Activated T-cell treated with anti-CD3 and anti-CD28 coated beads for 48 hours (primary cell): Measurements from ENCODE around the gene PDE4D.

ENCODE experiments used
- DNase-seq: peaks from one replicate; pipeline ENCODE4 v3.0.0-alpha.2; 2020; ENCODE audit warnings: low read depth

The PDE4D gene

DNA sequence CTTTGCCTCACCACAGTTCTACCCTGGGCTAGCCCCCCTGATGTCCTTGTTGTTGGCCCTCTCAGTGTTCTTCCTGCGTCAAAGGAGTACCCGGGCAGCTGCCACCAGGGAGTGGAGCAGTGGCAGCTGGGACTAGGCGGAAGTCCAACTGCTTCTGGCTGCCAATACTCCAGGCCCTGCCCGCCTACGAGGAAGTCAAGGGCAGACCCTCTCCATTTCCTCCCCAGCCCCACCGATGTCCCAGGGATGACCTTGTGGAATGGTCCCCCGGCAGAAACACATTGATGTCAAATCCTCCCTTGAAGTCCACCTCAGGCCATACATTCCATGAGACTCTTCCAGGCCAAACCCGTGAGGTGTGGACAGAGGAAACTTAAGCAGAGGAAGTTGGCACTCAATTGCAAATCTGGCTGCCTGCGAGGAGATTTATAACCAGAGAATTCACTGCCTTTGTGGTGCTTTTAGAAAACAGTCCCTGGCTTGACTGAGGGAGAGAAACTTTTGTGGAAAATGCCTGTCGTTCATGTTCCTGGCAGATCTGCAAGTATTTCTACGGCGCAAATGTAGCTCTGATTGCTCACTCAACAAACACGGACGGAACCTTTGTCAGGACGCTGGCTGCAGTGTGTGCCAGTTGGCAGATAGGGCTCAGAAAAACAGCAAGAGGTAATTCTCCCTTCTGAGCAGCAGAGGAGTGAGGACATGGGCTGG, 970.9 kb downstream of the PDE4D start:
- DNase-seq = no peak

DNA sequence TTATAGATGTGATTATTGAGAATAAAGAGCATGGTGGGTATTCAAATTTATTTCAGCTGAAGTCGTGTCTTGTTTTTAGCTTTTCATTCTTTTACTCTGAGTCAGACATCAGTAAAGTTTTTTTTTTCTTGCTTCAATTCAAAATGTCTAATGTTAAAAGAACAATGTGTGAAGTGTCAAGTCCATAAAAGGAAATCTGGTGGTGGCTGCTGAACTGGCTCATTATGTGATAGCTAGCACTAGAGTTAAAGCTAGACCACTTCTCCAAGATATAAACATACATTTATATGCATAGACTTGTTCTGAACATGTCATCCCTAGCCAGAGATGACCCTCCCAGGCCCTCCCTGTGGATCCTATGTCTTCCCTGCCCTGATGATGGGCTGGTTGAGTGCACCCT, 972.4 kb downstream of the PDE4D start:
- DNase-seq = no peak

DNA sequence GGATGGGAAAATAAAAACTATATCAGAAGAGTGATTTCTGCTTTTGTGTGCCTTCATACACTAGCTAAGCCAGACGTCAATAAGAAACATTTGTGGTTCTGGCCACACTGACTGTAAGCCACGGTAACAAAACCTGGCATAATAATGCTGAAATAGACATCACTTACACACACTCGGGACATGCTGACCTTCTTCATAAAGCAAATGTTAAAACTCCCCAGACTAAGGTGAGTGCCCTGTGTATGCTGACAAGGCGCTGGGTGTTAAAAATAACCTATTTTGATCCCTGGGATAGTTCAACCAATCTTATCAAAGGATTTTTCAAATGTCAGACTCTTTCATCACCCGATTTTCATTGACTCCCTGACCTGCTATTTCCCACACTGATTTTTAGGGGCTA, 973.7 kb downstream of the PDE4D start:
- DNase-seq = no peak
